ENCODE data around the gene CENPX.

The CENPX gene

DNA sequence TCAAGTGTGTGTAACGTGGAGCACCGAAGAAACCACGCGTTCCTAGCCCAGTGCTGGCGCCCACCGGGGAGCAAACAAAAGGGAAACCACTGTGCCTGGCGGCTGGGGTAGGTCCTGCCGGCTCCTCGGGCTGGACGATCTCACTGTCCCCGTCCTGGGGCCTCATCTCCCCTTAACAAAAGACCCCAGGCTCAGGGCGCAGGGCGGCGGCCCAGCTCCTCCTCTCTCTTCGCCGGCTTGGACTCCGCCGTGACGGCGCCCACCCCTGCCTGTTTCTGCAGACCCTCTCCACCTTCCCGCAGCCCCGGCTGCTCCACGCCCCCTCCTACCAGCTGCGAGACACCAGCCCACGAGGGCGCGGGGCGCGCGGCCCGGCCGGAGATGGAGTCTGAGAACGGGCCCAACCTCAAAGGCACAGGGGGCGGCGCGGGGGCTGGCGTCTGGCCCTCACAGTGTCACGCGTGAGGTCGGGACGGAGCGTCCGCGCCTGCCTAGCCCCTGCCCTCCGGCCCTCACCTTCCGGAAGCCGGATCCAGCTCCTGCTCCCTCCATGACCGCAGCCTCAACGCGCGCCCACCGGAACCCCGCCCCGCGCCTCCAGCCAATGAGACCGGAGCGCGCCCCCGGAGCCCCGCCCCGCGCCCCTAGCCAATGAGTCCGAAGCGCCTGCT, at the start of gene CENPX:
Gene CENPX, minus strand, starts transcription at position 569 of the 671 bp plus-strand sequence. Its CDS starts 17 bp downstream, at position 552.
- no peak for DNase-seq (ENCODE audit: extremely low read depth, low read depth)
- TF ChIP-seq, protein P1, sequence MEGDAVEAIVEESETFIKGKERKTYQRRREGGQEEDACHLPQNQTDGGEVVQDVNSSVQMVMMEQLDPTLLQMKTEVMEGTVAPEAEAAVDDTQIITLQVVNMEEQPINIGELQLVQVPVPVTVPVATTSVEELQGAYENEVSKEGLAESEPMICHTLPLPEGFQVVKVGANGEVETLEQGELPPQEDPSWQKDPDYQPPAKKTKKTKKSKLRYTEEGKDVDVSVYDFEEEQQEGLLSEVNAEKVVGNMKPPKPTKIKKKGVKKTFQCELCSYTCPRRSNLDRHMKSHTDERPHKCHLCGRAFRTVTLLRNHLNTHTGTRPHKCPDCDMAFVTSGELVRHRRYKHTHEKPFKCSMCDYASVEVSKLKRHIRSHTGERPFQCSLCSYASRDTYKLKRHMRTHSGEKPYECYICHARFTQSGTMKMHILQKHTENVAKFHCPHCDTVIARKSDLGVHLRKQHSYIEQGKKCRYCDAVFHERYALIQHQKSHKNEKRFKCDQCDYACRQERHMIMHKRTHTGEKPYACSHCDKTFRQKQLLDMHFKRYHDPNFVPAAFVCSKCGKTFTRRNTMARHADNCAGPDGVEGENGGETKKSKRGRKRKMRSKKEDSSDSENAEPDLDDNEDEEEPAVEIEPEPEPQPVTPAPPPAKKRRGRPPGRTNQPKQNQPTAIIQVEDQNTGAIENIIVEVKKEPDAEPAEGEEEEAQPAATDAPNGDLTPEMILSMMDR (IDR thresholded peaks at IDR 0.05; ENCODE audit: low read depth, low read length): no peak

GRCh38 chr17:82070611-82071010, 47.9 kb upstream of the CENPX start:
- no peak for DNase-seq (ENCODE audit: extremely low read depth, low read depth)
- TF ChIP-seq, protein P1 (IDR thresholded peaks at IDR 0.05; ENCODE audit: low read depth, low read length): no peak

DNA sequence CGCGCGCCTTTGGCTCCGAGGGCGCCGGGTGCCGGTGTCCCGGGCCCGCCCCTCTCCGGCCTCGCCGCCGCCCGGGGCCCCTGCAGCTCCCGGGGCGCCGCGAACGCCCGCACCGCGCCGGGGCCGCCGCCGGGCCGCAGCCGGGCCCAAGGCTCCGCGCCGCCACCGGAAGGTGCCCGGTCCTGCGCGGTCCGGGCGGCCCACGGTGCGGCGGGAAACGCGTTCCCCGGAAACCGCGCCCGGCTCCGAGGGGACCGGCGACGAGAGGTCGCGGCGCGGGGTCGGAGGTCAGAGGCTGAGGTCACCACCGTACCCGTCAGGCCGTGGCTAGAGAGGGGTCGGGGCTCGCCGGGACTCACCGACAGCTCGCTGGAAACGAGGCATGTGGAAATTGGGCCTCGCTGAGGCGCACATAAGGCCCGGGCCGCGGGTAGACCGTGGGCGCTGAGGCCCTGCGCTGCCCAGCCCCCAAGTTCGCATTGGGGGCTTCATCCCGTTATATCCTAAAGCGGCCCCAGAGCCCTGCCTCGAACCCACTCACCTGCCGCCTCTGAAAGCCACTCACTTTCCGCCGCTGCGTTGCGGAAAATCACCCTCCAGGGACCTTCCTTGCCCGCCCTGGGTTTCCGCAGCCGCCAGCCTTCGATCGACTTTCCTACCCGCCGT, 43.1 kb upstream of the CENPX start, which contains the start of gene DUS1L:
Gene DUS1L, minus strand, starts transcription at position 167 of the 666 bp plus-strand sequence. CDS start 745 bp downstream, outside the sequence.
- TF ChIP-seq, protein P1 (IDR thresholded peaks at IDR 0.05; ENCODE audit: low read depth, low read length): no peak
- DNase-seq (ENCODE audit: extremely low read depth, low read depth): peak; percentile 16

DNA sequence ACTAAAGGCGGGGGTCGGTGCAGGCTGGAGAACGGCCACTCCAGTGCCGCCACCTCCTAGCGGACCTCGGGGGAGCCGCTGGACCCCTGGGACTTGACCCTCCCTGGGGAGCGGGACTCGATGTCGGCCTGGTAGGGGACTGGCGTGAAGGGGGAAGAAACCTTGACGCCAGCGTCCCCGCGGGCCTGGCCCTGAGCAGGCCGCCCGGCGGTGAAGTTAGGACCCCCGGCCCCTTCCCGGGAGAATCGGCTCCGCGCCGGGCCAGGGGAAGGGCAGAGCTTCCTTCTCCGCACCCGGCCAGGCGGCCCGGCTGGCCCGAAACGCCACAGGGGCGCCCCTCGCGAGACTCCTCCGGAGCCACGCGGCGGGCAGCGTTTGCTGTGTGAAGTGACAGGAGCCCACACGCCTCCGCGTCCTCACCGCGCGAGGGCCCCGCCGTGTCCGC, 42.5 kb upstream of the CENPX start:
- TF ChIP-seq, protein P1 (IDR thresholded peaks at IDR 0.05; ENCODE audit: low read depth, low read length): no peak
- DNase-seq (ENCODE audit: extremely low read depth, low read depth): no peak

DNA sequence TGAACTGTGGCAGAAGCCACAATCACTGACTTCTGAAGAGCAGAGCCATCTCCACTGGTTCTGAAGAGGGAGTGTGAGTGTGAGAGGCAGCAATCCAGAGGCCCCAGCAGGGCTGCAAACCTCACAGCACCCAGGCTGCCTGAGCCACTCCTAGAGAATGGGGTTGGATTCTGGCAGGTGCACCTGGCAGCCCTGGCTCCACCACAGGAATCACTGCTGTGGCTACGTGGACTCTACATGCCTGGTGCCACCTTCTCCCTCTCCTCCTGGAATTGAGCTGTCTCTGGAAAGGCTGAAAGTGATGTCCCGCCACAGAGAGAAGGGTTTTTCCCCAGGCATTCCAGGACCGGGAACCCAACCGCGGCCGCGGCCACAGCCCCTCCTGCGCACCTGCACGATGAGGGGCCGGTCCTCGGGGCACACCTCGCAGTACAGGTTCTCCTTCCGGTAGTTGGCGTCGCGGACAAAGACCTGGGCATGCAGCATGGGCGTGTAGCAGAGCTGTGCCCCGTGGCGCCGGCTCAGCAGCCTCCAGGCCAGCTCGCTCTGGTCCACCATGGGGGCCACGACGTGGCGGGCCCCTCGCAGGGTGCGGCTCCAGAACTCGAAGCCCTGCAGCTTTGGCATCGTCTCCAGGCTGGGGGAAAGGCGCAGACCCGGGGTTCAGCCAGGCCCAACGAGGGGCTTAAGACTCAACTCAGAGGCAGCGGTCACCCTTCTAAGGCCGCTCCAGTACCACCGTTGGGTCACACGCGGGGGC, 41.9 kb upstream of the CENPX start:
- TF ChIP-seq, protein P1 (IDR thresholded peaks at IDR 0.05; ENCODE audit: low read depth, low read length): no peak
- DNase-seq (ENCODE audit: extremely low read depth, low read depth): no peak

DNA sequence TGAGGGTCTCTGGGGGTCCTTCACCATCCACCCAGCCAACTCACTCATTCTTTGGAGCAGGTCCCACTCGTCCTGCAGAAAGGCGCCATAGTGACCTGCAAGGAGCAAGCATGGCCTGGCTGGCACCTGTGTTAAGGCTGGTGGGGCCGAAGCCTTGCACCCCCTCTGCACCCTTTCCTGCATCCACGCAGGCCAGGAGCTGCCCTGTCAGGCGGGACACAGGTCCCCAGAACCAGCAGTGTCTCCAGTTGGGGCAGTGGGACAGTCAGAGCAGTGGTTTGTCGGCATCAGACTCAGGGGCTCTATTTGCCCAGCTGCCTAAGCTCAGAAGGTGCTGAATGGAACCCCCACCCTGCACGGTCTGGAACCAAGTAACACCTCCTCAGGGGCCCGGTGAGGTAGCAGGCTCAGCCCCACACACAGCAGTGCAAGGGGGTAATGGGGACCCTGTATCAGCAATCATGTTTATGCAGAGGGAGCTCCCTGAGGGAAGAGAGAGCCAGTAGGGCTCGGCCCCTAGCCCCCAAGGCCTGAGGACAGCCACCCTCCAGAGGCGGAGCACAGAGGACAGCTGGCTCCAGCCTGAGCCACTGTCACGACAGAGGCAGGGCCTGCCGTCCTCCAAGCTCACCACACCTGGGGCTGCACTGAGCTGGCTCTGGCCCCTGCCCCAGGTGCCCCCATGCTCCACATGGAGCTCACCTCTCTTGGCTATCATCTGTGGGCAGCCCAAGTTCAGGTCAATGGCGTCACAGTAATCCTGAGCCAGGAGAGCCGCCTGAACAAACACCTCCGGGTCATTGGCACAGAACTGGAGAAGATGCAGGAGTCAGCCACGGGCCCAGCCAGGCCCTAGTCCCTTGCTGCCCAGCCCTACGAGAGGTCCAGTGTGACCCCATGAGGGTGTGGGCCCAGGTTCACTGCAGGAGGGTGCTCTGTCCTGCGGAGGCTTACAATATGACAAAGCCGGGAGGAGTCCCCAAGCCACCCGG, 41.0 kb upstream of the CENPX start:
- TF ChIP-seq, protein P1 (IDR thresholded peaks at IDR 0.05; ENCODE audit: low read depth, low read length): no peak
- no peak for DNase-seq (ENCODE audit: extremely low read depth, low read depth)

Data from AG09319 (cell line).